Uterus (tissue), 2 donors: Measurements from ENCODE around the gene ZNF536.

ENCODE experiments used
- POLR2A ChIP-seq, 2 donors: fragments of 450-650 bp; IDR thresholded peaks; one replicate each; pipeline ENCODE4 v1.6.1; 2016; ENCODE audit warnings: antibody characterized with exemption in 2 of 2, mild to moderate bottlenecking in 1 of 2, moderate library complexity in 1 of 2
- TF ChIP-seq, protein P1 (sequence below), 4 experiments: fragments of 200-600 bp in 2 of 4; fragments of 450-650 bp in 2 of 4; sonication (generic) in 2 of 4; IDR thresholded peaks; one replicate each; pipeline ENCODE4 v1.5.1; 2016 to 2019; ENCODE audit warnings: antibody characterized with exemption in 4 of 4, mild to moderate bottlenecking in 2 of 4, moderate library complexity in 1 of 4

DNA sequence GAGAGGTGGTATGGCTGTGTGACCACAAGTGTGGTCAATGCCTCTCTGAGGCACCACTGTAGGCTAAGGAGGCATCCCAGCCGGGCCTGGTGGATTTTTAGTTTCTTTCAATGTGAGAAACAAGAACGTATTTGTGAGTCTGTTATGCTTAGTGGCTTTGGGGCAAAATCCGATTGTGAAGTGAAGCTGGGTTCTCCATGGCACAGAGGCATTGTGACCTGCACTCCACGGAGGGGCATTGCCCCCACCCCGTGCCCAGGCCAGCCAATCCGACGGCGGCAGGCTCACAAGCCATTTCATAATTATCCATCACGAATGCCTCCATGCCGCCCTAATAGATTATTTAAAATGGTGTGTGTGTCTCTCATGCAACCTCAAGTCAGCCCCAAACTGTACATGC is 151.6 kb downstream of the ZNF536 start:
- TF ChIP-seq POLR2A (IDR thresholded peaks at IDR 0.05): no peak
- TF ChIP-seq, protein P1, sequence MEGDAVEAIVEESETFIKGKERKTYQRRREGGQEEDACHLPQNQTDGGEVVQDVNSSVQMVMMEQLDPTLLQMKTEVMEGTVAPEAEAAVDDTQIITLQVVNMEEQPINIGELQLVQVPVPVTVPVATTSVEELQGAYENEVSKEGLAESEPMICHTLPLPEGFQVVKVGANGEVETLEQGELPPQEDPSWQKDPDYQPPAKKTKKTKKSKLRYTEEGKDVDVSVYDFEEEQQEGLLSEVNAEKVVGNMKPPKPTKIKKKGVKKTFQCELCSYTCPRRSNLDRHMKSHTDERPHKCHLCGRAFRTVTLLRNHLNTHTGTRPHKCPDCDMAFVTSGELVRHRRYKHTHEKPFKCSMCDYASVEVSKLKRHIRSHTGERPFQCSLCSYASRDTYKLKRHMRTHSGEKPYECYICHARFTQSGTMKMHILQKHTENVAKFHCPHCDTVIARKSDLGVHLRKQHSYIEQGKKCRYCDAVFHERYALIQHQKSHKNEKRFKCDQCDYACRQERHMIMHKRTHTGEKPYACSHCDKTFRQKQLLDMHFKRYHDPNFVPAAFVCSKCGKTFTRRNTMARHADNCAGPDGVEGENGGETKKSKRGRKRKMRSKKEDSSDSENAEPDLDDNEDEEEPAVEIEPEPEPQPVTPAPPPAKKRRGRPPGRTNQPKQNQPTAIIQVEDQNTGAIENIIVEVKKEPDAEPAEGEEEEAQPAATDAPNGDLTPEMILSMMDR (IDR thresholded peaks at IDR 0.05): no peak
